Measurements from ENCODE around the gene C14orf93. TPM values are rescaled to one million over a fixed set of nuclear protein-coding genes. Genes with fewer than 3 reads are reported as not detected.

The C14orf93 gene
- total and polyA plus RNA-seq, 4 donors, result 5.5 to 11.0 (median 8.7) TPM

DNA sequence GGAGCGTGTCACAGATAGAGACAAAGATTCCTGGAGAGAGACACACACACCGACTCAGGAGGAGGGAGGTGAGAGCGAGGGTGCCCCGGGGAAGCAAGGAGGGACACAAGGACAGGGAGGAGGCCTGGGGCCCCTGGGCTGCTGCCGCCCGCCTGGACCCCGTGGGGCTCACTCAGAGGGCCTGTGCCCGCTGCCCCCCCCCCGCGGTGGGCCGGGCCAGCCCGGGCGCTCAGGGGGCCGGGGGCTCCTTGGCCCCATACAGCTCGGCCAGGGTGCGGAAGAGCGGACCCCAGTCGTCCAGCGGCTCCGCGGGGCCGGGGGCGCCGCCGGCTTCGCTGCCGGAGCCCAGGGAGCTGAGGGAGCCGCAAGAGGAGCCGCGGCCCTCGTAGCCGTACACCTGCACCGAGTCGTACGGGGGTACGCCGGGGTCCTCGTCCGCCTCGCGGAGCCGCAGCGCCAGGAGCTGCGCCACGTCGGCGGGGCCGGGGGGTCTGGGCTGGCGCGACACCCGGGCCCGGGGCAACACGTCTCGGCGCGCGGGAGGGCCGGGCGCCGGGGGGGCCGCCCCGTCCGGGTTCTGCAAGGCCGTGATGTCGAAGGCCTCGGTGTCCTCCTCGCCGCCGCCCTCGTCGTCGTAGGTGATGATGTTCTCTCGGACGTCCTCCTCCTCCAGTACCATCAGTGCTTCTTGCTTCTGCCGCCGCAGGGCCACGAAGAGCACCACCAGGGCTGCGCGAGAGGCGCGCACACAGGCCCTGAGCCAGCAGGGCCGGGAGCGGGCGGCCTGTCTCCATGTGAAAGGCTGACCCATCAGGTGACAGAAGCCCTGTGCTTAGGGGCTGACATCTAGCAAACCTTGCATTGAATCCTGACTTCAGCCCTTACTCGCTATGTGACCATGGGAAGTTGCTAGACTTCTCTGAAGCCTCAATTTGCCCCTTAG lies 38.1 kb upstream of the C14orf93 start:
- WGBS, 2 donors, result 77% methylated on average over 62 to 85 of the region's 85 CpGs
- DNase-seq (peak in 1 of 2 donors; percentile 61), ATAC-seq (ENCODE audit: low FRiP score) (no peak)
- Histone ChIP-seq H3K36me3 (ENCODE audit: control insufficient read depth in 1 of 2, insufficient read depth in 2 of 2, low read length in 1 of 2) (no peaks in the 10 kb centered on the region), H3K4me1 (ENCODE audit: control insufficient read depth in 1 of 2, insufficient read depth in 2 of 2, low read length in 2 of 2) (no peaks in the 10 kb centered on the region), H3K27me3 (ENCODE audit: control insufficient read depth in 1 of 2, insufficient read depth in 2 of 2, low read length in 1 of 2) (no peaks in the 10 kb centered on the region), H3K4me3 (ENCODE audit: low read length in 2 of 2) (no peak overlapping the region), H3K27ac (ENCODE audit: low read depth in 1 of 2, low read length in 2 of 2) (no peak overlapping the region), H3K9me3 (ENCODE audit: control insufficient read depth, low read length) (no peaks in the 10 kb centered on the region)
- intact Hi-C loops (cut with DNase I), result no loop called here

DNA sequence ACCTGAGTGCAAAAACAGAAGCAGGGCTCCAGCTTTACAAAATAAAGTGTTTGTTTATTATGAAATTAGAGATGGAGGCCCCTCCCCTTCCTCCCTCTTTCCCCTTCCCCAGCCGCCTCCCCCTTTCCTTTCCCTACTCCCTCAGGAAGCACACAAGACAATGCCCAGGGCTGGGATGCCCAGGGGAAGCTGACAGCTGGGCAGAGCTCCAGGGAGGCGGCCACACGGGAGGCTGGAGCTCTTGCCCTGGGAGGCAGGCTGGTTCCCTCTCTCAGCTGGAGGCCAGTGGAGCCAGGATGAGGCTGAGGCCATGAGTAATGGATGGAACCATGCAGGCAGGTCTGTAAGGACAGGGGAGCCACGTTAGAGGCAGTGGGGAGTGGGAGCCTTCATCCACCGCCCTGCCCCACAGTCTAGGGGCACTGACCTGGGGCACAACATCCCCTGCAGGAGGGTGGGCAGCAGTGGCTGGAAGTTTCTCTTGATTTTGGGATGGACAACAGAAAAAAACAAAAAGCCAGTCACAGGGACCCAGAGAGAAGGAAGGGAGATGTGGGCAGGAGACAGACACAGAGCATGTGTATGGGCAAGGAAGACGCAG lies 37.2 kb upstream of the C14orf93 start:
- Histone ChIP-seq H3K4me1 (ENCODE audit: control insufficient read depth in 1 of 2, insufficient read depth in 2 of 2, low read length in 2 of 2) (no peaks in the 10 kb centered on the region), H3K4me3 (ENCODE audit: low read length in 2 of 2) (no peak overlapping the region), H3K27ac (ENCODE audit: low read depth in 1 of 2, low read length in 2 of 2) (no peak overlapping the region), H3K36me3 (ENCODE audit: control insufficient read depth in 1 of 2, insufficient read depth in 2 of 2, low read length in 1 of 2) (no peaks in the 10 kb centered on the region), H3K9me3 (ENCODE audit: control insufficient read depth, low read length) (no peaks in the 10 kb centered on the region), H3K27me3 (ENCODE audit: control insufficient read depth in 1 of 2, insufficient read depth in 2 of 2, low read length in 1 of 2) (no peaks in the 10 kb centered on the region)
- ATAC-seq (ENCODE audit: low FRiP score) (no peak), DNase-seq (peak in 1 of 2 donors; percentile 66)
- 70 to 72% methylated on average over 5 to 6 of the region's 6 CpGs for WGBS, 2 donors
- intact Hi-C loops (cut with DNase I), result no loop called here

DNA sequence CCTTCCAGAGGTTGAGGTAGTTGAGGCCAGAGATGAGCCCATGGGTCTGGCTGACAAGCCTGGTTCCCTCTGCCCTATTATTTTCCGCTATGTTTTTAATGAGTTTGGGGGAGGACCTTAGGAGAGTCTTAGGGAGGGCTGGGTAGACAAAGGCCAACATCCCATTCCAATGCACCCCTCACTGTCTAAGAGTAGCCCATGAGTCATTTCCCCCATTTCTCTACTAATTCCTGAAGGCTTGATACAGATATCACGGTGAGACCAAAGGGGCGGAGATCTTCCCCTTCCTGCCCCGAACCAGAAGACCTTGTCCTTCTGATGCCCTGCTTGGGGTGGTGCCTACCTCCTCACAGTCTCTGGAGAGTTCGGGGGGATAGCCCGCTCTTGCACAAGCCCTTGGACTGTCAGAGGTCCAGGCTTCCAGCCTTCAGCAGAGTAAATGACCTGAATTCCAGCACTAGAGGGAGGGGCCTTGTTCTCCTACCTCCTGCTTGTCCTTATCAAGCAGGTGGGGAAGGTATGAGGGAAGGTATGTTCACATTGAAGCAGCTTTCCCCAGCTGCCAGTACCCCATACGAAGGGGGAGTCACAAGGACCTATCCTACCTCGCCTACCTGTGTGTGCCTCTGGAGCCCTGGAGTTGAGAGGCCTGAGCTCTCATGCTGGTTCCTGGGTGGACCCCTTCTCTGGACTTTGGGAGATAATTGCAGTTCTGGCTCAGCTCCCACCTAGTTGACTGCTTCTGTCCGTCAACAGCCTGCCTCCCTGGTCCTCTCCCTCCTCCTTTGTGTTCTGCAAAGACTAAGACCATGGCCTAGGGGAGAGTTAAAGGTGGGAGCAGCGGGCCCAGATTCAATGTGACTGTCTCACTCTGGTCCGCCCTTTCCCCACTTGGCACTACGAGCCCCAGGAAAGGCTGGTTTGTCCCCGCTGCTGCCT lies 35.7 kb upstream of the C14orf93 start:
- no peaks in the 10 kb centered on the region for H3K4me1 ChIP-seq (ENCODE audit: control insufficient read depth in 1 of 2, insufficient read depth in 2 of 2, low read length in 2 of 2)
- H3K36me3 ChIP-seq (ENCODE audit: control insufficient read depth in 1 of 2, insufficient read depth in 2 of 2, low read length in 1 of 2), result no peaks in the 10 kb centered on the region
- H3K27ac ChIP-seq (ENCODE audit: low read depth in 1 of 2, low read length in 2 of 2), result no peak overlapping the region
- DNase-seq (peak in 1 of 2 donors; percentile 48), ATAC-seq (ENCODE audit: low FRiP score) (no peak)
- intact Hi-C loops (cut with DNase I), result no loop called here
- 88 to 89% methylated on average over 13 of the region's 13 CpGs for WGBS, 2 donors
- H3K27me3 ChIP-seq (ENCODE audit: control insufficient read depth in 1 of 2, insufficient read depth in 2 of 2, low read length in 1 of 2), result no peaks in the 10 kb centered on the region
- H3K4me3 ChIP-seq (ENCODE audit: low read length in 2 of 2), result no peak overlapping the region
- no peaks in the 10 kb centered on the region for H3K9me3 ChIP-seq (ENCODE audit: control insufficient read depth, low read length)

DNA sequence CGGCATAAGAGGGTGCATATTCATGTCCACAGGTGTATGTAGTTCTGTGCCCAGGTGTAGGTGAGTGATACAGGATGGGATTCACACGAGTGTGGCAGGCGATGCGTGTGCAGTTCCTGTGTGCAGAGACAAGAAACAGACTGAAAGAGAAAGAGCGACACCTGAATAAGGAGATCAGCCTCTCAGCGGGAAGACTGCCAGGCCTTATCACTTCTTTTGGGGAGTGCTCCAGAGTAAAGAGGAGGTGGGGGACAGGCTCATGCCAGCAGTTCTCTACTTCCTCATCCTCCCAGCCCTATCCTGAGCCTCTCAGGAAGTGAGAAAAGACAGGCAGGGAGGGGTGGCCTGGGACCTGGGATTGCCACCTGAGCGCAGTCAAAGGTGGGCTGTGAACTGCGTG lies 34.9 kb upstream of the C14orf93 start:
- no peak overlapping the region for H3K27ac ChIP-seq (ENCODE audit: low read depth in 1 of 2, low read length in 2 of 2)
- H3K4me1 ChIP-seq (ENCODE audit: control insufficient read depth in 1 of 2, insufficient read depth in 2 of 2, low read length in 2 of 2), result no peaks in the 10 kb centered on the region
- ATAC-seq (ENCODE audit: low FRiP score) (no peak), DNase-seq (peak in 1 of 2 donors; percentile 24)
- H3K27me3 ChIP-seq (ENCODE audit: control insufficient read depth in 1 of 2, insufficient read depth in 2 of 2, low read length in 1 of 2), result no peaks in the 10 kb centered on the region
- 93 to 95% methylated on average over 8 of the region's 8 CpGs for WGBS, 2 donors
- H3K4me3 ChIP-seq (ENCODE audit: low read length in 2 of 2), result no peak overlapping the region
- intact Hi-C loops (cut with DNase I), result no loop called here
- H3K36me3 ChIP-seq (ENCODE audit: control insufficient read depth in 1 of 2, insufficient read depth in 2 of 2, low read length in 1 of 2), result no peaks in the 10 kb centered on the region
- H3K9me3 ChIP-seq (ENCODE audit: control insufficient read depth, low read length), result no peaks in the 10 kb centered on the region

DNA sequence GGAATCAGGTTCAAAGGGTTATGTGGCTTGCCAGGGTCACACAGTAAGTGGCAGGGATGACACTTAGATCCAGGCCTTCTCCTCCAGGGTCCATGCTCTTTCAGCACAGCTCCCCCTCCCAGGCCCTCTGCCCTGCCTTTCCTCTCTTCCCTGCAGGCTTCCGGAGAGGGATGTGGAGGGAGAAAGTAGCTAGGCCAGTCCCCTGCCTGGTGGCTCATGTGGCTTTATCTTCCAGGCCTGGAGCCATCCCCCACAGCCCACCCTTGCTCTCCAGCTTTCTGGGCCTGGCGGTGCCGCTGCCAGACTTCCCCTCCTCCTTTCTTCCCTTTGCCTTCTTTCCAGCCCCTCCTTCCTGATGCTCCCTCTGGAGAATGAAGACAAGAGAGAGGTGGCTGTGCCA lies 33.8 kb upstream of the C14orf93 start:
- 85 to 92% methylated on average over 3 of the region's 3 CpGs for WGBS, 2 donors
- DNase-seq, result peak in 1 of 2 donors; percentile 52
- H3K36me3 ChIP-seq (ENCODE audit: control insufficient read depth in 1 of 2, insufficient read depth in 2 of 2, low read length in 1 of 2), result no peaks in the 10 kb centered on the region
- H3K9me3 ChIP-seq (ENCODE audit: control insufficient read depth, low read length), result no peaks in the 10 kb centered on the region
- no peak overlapping the region for H3K27ac ChIP-seq (ENCODE audit: low read depth in 1 of 2, low read length in 2 of 2)
- no peak overlapping the region for H3K4me3 ChIP-seq (ENCODE audit: low read length in 2 of 2)
- ATAC-seq (ENCODE audit: low FRiP score), result no peak
- intact Hi-C loops (cut with DNase I), result no loop called here
- H3K4me1 ChIP-seq (ENCODE audit: control insufficient read depth in 1 of 2, insufficient read depth in 2 of 2, low read length in 2 of 2), result no peaks in the 10 kb centered on the region
- H3K27me3 ChIP-seq (ENCODE audit: control insufficient read depth in 1 of 2, insufficient read depth in 2 of 2, low read length in 1 of 2), result no peaks in the 10 kb centered on the region

DNA sequence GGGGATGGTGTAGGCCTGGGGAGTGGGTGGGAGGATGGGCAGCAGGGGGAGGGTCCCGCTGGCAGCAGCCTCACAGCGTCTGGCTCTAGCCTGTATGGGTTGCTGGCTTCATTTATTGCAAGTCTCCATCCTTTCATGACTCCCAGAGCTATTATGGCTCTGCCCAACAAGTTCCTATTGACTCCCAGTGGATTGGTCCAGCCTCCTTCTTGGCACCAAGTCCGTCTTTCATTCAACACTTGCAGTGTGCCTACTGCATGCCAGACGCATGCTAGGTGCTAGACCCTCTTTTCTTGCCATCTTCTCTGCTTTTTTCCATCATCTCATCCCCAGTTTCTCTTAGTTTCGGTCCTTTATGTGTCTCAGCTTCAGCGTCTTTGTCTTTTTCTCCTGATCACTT lies 33.2 kb upstream of the C14orf93 start:
- H3K4me1 ChIP-seq (ENCODE audit: control insufficient read depth in 1 of 2, insufficient read depth in 2 of 2, low read length in 2 of 2), result no peaks in the 10 kb centered on the region
- no peaks in the 10 kb centered on the region for H3K36me3 ChIP-seq (ENCODE audit: control insufficient read depth in 1 of 2, insufficient read depth in 2 of 2, low read length in 1 of 2)
- peak in 1 of 2 donors; percentile 25 for DNase-seq
- H3K27ac ChIP-seq (ENCODE audit: low read depth in 1 of 2, low read length in 2 of 2), result no peak overlapping the region
- 67 to 74% methylated on average over 6 of the region's 6 CpGs for WGBS, 2 donors
- no peak for ATAC-seq (ENCODE audit: low FRiP score)
- no peaks in the 10 kb centered on the region for H3K9me3 ChIP-seq (ENCODE audit: control insufficient read depth, low read length)
- no peak overlapping the region for H3K4me3 ChIP-seq (ENCODE audit: low read length in 2 of 2)
- intact Hi-C loops (cut with DNase I), result no loop called here
- H3K27me3 ChIP-seq (ENCODE audit: control insufficient read depth in 1 of 2, insufficient read depth in 2 of 2, low read length in 1 of 2), result no peaks in the 10 kb centered on the region

DNA sequence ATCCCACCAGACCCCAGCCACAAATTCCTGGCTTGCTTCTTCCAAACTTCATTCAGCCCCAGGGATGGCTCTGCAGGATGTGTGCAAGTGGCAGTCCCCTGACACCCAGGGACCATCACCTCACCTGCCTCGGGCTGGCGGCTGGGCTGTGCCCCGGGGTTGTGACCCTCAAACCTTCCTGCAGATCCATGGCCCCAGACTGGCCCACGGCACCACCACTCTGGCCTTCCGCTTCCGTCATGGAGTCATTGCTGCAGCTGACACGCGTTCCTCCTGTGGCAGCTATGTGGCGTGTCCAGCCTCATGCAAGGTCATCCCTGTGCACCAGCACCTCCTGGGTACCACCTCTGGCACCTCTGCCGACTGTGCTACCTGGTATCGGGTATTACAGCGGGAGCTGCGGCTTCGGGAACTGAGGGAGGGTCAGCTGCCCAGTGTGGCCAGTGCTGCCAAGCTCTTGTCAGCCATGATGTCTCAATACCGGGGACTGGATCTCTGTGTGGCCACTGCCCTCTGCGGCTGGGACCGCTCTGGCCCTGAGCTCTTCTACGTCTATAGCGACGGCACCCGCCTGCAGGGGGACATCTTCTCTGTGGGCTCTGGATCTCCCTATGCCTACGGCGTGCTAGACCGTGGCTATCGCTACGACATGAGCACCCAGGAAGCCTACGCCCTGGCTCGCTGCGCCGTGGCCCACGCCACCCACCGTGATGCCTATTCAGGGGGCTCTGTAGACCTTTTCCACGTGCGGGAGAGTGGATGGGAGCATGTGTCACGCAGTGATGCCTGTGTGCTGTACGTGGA lies 32.4 kb upstream of the C14orf93 start, which contains the start of gene PSMB11:
TSS of gene PSMB11 (plus strand) at position 51 of the 804 bp plus-strand sequence. CDS start at position 65, 14 bp downstream.
- Histone ChIP-seq H3K27me3 (ENCODE audit: control insufficient read depth in 1 of 2, insufficient read depth in 2 of 2, low read length in 1 of 2) (no peaks in the 10 kb centered on the region), H3K4me1 (ENCODE audit: control insufficient read depth in 1 of 2, insufficient read depth in 2 of 2, low read length in 2 of 2) (no peaks in the 10 kb centered on the region), H3K4me3 (ENCODE audit: low read length in 2 of 2) (no peak within 1 kb of the TSS), H3K9me3 (ENCODE audit: control insufficient read depth, low read length) (no peaks in the 10 kb centered on the region), H3K27ac (ENCODE audit: low read depth in 1 of 2, low read length in 2 of 2) (no peak within 1 kb of the TSS), H3K36me3 (ENCODE audit: control insufficient read depth in 1 of 2, insufficient read depth in 2 of 2, low read length in 1 of 2) (no peaks in the 10 kb centered on the region)
- intact Hi-C loops (cut with DNase I), result no loop called here
- peak; percentile 21 for ATAC-seq (ENCODE audit: low FRiP score)
- peak in 1 of 2 donors; percentile 68 for DNase-seq
- 92 to 94% methylated on average over 36 of the region's 36 CpGs for WGBS, 2 donors

DNA sequence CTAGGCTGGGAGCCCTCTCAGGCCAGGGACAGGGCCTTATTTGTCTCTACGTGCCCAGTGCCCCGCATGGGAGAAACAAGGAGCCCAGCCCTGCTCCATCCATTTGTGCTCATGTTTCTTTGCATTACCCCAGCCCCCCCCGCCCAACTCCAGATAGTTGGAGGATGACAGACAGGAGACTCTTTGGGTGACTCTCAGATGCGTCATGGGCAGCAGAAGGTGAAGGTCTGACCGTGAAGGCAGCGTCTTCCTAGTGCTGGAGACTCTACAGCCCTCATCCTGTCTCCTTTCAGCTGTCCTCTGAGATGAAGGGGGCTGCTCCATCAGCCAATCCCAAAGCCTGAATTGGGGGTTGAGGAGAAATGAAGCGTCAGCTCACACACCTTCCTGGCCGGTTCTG lies 31.8 kb upstream of the C14orf93 start:
- Histone ChIP-seq H3K27ac (ENCODE audit: low read depth in 1 of 2, low read length in 2 of 2) (no peak overlapping the region), H3K9me3 (ENCODE audit: control insufficient read depth, low read length) (no peaks in the 10 kb centered on the region), H3K4me1 (ENCODE audit: control insufficient read depth in 1 of 2, insufficient read depth in 2 of 2, low read length in 2 of 2) (no peaks in the 10 kb centered on the region), H3K4me3 (ENCODE audit: low read length in 2 of 2) (no peak overlapping the region), H3K36me3 (ENCODE audit: control insufficient read depth in 1 of 2, insufficient read depth in 2 of 2, low read length in 1 of 2) (no peaks in the 10 kb centered on the region), H3K27me3 (ENCODE audit: control insufficient read depth in 1 of 2, insufficient read depth in 2 of 2, low read length in 1 of 2) (no peaks in the 10 kb centered on the region)
- intact Hi-C loops (cut with DNase I), result no loop called here
- DNase-seq (peak in 1 of 2 donors; percentile 51), ATAC-seq (ENCODE audit: low FRiP score) (no peak)
- WGBS, 2 donors, result 81 to 85% methylated on average over 8 of the region's 8 CpGs

Measured in aorta (tissue), 5 donors.